ENCODE measurements around the gene KCNQ1OT1.

- TF ChIP-seq POLR2A (IDR thresholded peaks at IDR 0.05) (no peak), CTCF (IDR thresholded peaks at IDR 0.05) (no peak)
Observed at GRCh38 chr11:2713661-2714462, 14.1 kb upstream of the KCNQ1OT1 start.

All from adrenal gland (tissue), 5 donors.